GM19023 (cell line): ENCODE results near the gene APOD.

Experiments used
- ATAC-seq: cut with Tn5 transposase; IDR thresholded peaks from one replicate; pipeline ENCODE4 v1.9.1; 2021; ENCODE audit warnings: mild to moderate bottlenecking, moderate library complexity; ENCODE audit not compliant: unreplicated experiment

Gene APOD

GRCh38 chr3:195587824-195588223 lies 4.1 kb upstream of the APOD start:
- ATAC-seq, result no peak

DNA sequence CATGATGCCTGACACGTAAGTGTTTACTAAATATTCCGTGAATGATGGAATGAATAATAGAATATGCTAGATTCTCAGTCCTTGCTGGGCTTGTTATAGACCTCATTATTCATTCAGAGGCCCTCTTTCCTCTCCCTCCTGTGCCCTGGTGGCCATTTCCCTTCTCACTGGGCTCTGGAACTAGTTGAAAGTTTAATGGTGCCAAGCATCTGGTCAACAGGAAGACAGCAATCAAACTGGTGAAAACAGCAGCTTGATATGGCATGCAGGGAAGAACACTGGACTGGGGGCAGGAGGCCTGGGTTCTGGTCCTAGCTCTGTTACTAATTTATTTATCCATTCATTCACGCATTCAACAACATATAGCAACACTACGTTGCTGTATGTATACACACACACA lies 3.7 kb upstream of the APOD start:
- ATAC-seq, result no peak

DNA sequence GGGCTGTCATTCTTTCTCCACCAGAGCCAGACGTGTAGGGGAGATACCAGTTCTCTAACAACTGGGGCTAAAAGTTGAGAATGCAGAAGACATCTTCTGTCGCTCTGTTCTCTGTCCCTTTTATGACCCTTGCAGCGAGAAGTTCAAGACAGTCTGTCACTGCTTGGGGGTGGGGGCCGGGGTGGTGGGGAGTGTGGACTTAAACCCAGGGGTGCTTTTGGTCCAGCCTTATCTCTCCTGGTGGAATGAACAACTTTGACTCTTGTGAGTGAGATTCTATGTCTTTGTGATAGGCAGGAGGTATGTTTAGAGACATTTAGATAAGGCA lies 767 bp upstream of the APOD start:
- ATAC-seq, result no peak

DNA sequence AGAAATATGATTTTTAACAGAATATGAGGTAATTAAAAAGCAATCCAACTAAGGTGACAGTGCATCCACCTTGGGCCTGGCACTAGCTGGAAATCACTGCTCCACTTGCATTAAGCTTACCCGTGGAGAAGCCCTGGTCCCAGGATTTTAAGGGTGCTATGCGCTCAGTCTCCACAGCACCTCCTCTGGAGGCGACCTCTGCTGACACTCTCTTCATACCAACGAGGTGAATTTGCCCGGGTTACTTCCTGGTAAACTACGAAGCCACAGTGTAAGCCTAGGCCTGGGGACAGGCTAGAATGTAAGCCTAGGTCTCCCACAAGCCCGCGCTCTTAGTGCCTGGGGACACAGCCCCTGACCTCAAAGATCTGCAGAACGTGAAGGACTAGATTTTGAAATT lies 793 bp downstream of the APOD start:
- no peak for ATAC-seq

DNA sequence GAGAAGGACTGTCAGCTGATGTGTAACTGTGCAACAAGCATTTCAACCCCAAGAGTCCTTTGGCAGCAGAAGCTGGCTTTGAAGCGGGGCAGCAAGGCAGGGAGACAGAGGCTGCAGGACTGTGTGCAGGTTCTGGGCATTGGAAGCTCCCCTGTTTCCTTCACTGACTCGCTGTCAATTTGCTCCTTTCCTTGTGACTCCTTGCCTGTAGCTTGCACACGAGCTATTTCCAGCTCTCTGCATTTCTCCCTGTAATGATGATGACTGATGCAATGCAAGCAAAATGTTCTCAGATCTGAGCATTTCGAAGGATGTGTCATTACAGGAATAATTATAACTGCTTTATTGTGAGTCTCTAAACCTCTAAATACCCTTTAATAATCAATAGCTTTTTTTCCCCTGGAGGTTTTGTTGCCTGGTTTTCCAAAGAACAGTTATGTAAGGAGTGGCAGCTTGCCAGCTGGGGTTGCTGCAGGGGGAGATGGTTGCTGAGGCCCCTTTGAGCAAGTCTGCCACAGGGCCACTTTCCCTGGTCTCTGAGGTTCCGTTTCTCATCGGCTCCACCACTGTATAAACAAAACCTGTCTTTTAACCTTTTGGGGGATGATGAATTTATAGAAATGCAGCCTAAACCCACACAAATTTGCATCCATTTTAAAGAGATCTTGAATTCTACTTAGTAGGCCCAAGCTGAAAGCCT lies 2.8 kb downstream of the APOD start:
- no peak for ATAC-seq

GRCh38 chr3:195579281-195579680 lies 4.5 kb downstream of the APOD start:
- no peak for ATAC-seq

GRCh38 chr3:195578565-195578964 lies 5.2 kb downstream of the APOD start:
- ATAC-seq, result no peak

GRCh38 chr3:195577645-195578177 lies 6.0 kb downstream of the APOD start:
- ATAC-seq, result no peak

GRCh38 chr3:195574497-195575304 lies 9.0 kb downstream of the APOD start:
- no peak for ATAC-seq

DNA sequence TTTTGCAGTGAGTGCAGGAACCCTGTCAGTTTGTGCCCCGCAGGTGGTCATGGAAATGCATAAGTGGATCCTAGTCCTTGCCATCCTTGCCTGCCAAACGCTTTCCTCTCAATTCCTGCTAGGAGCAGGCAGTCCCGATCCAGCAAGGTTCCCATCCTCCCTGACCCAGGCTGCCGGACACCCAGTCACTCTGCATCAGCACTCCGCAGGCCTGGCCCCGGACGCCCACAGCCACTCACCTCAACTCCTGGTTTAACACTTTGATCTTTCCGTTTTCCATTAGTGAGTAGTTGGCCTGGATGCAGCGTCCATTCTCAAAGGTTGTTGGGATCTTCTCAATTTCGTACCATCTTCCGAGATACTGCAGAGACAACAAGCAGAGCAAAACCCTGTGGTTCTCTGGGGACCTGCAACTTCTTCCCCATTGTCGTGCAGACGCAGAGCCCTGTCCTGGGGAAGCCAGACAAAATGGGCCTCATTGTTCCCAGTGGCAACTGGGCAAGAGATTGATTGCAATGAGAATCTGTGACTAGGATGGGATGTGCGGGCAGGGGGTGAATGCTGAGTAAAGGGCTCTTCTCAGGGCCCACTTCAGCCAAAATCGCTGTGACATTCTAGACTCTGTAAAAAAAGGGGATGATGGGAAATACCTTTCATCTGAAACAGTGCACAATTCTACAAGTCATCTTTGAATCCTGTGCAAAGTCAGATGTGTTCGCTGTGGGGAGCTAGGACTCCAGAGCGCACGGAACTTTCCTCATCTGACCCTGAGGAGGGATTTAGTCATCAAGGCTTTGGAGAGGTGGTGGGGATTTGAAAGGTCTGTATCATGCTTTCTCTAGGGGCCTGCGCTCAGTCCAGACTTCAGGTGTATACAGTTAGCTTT lies 9.9 kb downstream of the APOD start:
- no peak for ATAC-seq

GRCh38 chr3:195571361-195571760 lies 12.4 kb downstream of the APOD start:
- no peak for ATAC-seq

GRCh38 chr3:195570912-195571311 lies 12.8 kb downstream of the APOD start:
- no peak for ATAC-seq

DNA sequence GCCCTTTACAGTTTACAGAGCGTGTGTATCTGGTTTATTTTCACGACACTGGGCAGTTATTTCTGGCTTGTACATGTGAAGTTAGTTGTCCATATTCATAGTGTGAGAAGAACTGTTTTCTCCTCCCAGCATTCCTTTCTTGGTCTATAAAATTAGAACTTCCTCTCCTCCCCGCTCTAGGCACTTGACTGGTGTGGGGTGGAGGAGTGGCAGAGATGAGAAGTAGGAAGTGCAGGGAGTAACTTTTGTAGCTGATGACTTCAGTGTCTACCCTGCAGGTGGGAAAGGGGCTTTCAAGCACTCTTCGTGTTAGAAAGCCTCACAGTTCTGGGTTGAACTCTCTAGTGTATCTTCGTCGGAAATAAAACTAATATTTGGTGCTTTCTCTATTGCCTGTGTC lies 13.4 kb downstream of the APOD start:
- no peak for ATAC-seq

GRCh38 chr3:195568630-195569029 lies 15.1 kb downstream of the APOD start:
- no peak for ATAC-seq

DNA sequence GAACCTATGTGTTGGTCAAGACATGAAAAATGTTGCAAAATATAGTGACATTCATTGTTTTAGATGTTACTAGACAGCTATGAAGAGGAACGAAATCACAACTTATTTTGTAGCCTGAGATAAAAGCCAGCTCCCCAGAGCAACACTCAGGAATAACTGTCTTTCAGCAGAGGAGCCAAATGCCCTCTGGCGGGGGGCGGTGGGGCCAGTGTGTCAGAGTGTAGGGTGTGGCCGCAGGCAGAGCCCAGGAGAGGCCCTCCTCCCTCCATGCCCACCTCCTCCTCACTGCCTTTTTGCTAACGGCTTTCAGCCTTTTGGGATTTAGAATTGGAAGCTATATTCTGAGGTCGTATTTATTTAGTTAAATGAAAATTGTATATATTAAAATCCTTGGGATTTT lies 16.9 kb downstream of the APOD start:
- ATAC-seq, result no peak

GRCh38 chr3:195565716-195566115 lies 18.0 kb downstream of the APOD start:
- ATAC-seq, result no peak

DNA sequence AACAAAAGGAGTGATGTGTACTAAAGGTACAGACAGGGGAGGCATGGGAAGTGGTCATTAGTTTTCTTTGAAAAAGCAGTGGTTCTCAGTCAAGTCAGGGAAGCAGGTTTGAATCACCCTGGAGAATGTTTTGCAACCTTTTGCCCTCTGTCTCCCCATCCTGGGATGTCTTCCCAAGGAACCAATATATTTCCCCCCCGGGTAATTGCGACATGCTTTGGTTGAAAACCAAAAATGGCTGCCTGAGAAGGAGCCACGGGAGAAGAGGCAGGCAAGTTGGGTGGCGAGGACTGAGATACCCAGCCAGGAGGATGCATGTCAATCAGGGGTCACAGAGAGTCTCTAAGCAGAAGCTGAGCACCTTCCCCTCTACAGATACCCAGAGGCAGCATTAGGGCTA lies 20.4 kb downstream of the APOD start:
- ATAC-seq, result no peak

DNA sequence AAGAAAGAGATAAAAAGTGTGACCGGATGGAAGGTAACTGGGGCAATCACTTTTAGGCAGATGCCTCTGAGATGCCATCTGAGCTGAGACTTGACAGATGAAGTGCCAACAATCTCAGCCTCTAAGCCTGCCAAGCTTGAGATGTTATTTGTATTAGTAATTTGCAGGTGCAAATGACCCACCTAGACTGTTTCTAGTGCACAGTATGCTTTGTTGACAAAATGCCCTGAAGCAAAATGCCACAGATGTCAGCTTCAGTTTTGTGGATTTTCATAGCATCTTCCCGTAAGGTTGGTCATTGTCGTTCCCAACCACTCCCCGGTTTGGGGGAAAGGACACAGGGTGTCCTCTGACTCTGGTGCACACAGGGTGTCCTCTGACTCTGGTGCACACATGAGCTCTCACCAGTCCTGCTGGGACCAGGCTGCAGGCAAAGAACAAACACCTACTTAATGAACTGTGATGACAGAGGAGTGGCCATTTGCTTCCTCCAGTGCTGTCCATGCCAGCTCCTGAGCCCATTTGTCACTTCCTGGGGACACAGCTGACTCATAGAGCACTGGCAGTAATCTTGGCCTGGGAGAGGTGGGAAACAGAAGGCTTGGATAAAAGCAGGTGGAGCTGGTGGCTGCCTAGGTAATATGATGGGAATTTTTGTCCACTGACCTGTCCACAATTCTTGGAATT lies 23.9 kb downstream of the APOD start:
- ATAC-seq, result no peak

- ATAC-seq, result no peak
Observed at GRCh38 chr3:195558602-195559001, 25.1 kb downstream of the APOD start.

- ATAC-seq, result no peak
Observed at GRCh38 chr3:195557322-195557721, 26.4 kb downstream of the APOD start.

DNA sequence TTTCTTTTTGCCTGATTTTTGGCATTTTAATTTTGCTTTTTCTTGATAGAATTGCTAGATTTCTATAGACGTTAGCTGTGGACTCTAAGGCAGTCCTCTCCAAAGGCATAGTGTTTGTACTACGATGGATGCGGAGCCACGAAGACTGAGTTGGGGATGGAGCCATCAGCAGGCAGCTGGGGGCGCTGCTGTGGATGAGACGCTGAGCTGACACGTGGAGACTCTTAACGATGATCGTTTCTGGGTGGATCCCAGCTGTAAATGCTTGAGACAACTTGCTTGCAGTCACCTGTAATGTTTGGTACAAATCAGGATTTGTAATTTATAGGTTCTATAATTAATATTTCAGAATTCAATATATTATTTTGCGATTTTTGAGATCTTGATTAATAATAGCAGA lies 27.4 kb downstream of the APOD start:
- no peak for ATAC-seq
